ENCODE results near the gene ZNF710. TPM values are rescaled to one million over a fixed set of nuclear protein-coding genes. Genes with fewer than 3 reads are reported as not detected.

ZNF710 gene
- total RNA-seq, 4 donors from 2014 or later: 6.6 to 13.8 (median 10.1) TPM

DNA sequence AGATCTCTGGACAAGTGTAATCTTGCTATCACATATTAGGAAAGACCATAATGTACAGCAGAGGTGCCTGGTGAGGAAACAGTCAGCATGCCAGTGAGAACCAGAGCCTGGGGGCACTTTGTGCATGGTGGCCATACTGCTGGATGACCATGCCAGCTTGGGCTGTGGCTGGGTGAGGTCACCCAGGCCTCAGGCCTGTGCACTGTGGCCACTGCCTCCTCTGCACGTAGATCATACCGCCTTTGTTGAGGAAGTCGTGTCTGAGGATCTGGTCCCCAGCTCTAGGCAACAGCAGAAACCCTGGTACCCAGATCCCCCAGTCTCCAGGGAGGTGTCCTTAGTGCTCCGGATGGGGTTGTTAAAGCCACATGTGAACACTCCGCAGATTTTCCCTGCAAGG lies 38.9 kb downstream of the ZNF710 start:
- Histone ChIP-seq H3K36me3 (no peaks in the 10 kb centered on the region), H3K4me1 (peaks cover 12 to 56% (median 39%) of the 10 kb centered on the region in 4 donors), H3K4me3 (no peak overlapping the region), H3K9me3 (no peaks in the 10 kb centered on the region), H3K27me3 (no peaks in the 10 kb centered on the region), H3K27ac (replicated peaks in 1 of 4) (no peak overlapping the region)
- TF ChIP-seq POLR2A (IDR thresholded peaks at IDR 0.05; ENCODE audit: low read depth): no peak
- no peak for TF ChIP-seq POLR2AphosphoS5 (IDR thresholded peaks at IDR 0.05)
- TF ChIP-seq, protein P1, sequence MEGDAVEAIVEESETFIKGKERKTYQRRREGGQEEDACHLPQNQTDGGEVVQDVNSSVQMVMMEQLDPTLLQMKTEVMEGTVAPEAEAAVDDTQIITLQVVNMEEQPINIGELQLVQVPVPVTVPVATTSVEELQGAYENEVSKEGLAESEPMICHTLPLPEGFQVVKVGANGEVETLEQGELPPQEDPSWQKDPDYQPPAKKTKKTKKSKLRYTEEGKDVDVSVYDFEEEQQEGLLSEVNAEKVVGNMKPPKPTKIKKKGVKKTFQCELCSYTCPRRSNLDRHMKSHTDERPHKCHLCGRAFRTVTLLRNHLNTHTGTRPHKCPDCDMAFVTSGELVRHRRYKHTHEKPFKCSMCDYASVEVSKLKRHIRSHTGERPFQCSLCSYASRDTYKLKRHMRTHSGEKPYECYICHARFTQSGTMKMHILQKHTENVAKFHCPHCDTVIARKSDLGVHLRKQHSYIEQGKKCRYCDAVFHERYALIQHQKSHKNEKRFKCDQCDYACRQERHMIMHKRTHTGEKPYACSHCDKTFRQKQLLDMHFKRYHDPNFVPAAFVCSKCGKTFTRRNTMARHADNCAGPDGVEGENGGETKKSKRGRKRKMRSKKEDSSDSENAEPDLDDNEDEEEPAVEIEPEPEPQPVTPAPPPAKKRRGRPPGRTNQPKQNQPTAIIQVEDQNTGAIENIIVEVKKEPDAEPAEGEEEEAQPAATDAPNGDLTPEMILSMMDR (IDR thresholded peaks at IDR 0.05): no peak
- TF ChIP-seq EP300 (IDR thresholded peaks at IDR 0.05): no peak
- 72% methylated on average over 3 of the region's 5 CpGs for WGBS
- no peak for DNase-seq (ENCODE audit: extremely low spot score)
- intact Hi-C loops (cut with DNase I): no loop called here

DNA sequence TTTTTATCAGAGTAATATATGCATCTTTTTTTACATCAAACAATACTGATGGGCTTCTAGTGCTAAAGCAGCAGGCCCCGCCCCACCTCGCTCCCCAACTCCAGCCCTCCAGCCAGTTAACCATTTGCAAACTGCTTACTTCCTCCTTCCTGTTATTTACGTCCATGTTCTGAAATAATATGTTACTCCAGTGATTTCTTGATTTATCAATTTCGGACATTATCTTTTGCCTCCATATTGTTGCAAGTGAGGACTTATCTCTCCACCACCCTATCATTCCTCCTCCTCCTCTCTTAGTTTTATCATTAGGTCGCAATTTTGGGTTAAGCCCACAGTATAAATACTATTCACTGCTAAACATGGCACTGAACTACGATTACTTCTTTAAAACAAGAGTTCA lies 39.5 kb downstream of the ZNF710 start:
- no peak overlapping the region for H3K27ac ChIP-seq (replicated peaks in 1 of 4)
- 68% methylated on average over 6 of the region's 6 CpGs for WGBS

DNA sequence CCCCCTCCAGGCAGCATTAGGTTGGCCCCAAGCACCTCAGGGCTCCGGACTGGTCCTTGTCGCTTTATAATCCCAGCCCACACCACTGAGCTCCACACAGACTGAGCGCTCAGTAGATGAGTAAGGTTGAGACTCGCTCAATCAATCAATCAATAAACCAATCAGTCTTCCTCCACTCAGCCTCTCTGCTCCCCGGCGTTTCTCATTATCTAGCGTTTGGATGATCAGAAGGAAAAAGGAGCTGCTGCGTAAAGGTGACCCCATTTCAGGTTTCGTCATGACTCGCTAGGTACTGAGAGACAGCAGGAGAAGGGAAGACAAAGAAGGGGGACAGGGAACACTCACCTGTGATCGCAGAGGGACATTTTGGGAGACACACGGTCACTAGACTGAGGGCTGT lies 41.2 kb downstream of the ZNF710 start:
- Histone ChIP-seq H3K27me3 (no peaks in the 10 kb centered on the region), H3K36me3 (no peaks in the 10 kb centered on the region), H3K9me3 (no peaks in the 10 kb centered on the region), H3K4me3 (no peak overlapping the region), H3K4me1 (peaks cover 12 to 56% (median 34%) of the 10 kb centered on the region in 4 donors), H3K27ac (replicated peaks in 1 of 4) (no peak overlapping the region)
- DNase-seq (ENCODE audit: extremely low spot score): no peak
- intact Hi-C loops (cut with DNase I): no loop called here
- WGBS: 96% methylated on average over 12 of the region's 12 CpGs
- no peak for TF ChIP-seq POLR2AphosphoS5 (IDR thresholded peaks at IDR 0.05)

More for the DNA sequence above, 39.5 kb downstream of the ZNF710 start:
- Histone ChIP-seq H3K4me1 (peaks cover 9 to 56% (median 33%) of the 10 kb centered on the region in 4 donors), H3K4me3 (no peak overlapping the region), H3K9me3 (no peaks in the 10 kb centered on the region), H3K27me3 (no peaks in the 10 kb centered on the region), H3K36me3 (no peaks in the 10 kb centered on the region)
- intact Hi-C loops (cut with DNase I): no loop called here
- TF ChIP-seq POLR2A (IDR thresholded peaks at IDR 0.05; ENCODE audit: low read depth) (no peak), EP300 (IDR thresholded peaks at IDR 0.05) (no peak), POLR2AphosphoS5 (IDR thresholded peaks at IDR 0.05) (no peak)
- TF ChIP-seq, protein P1 (IDR thresholded peaks at IDR 0.05): no peak
- no peak for DNase-seq (ENCODE audit: extremely low spot score)

- WGBS: 94% methylated on average over 13 of the region's 27 CpGs
- TF ChIP-seq POLR2AphosphoS5 (IDR thresholded peaks at IDR 0.05): no peak
- no peak for TF ChIP-seq EP300 (IDR thresholded peaks at IDR 0.05)
- no peak for TF ChIP-seq POLR2A (IDR thresholded peaks at IDR 0.05; ENCODE audit: low read depth)
- TF ChIP-seq, protein P1 (IDR thresholded peaks at IDR 0.05): no peak
- Histone ChIP-seq H3K9me3 (no peaks in the 10 kb centered on the region), H3K4me1 (peaks cover 16 to 56% (median 34%) of the 10 kb centered on the region in 4 donors), H3K4me3 (no peak overlapping the region), H3K27ac (replicated peaks in 1 of 4) (no peak overlapping the region), H3K36me3 (no peaks in the 10 kb centered on the region), H3K27me3 (no peaks in the 10 kb centered on the region)
- DNase-seq (ENCODE audit: extremely low spot score): no peak
- intact Hi-C loops (cut with DNase I): no loop called here
Measured at GRCh38 chr15:90042766-90043529, 41.8 kb downstream of the ZNF710 start.

GRCh38 chr15:90043530-90044010 lies 42.4 kb downstream of the ZNF710 start:
- Histone ChIP-seq H3K27me3 (no peaks in the 10 kb centered on the region), H3K36me3 (no peaks in the 10 kb centered on the region), H3K4me1 (peaks cover 17 to 56% (median 36%) of the 10 kb centered on the region in 4 donors), H3K27ac (replicated peaks in 1 of 4) (no peak overlapping the region), H3K9me3 (no peaks in the 10 kb centered on the region), H3K4me3 (no peak overlapping the region)
- WGBS: 83% methylated on average over 5 of the region's 5 CpGs
- no peak for DNase-seq (ENCODE audit: extremely low spot score)
- TF ChIP-seq, protein P1 (IDR thresholded peaks at IDR 0.05): no peak
- TF ChIP-seq EP300 (IDR thresholded peaks at IDR 0.05) (no peak), POLR2A (IDR thresholded peaks at IDR 0.05; ENCODE audit: low read depth) (no peak)
- intact Hi-C loops (cut with DNase I): no loop called here

Data from esophagus muscularis mucosa (tissue), 4 donors.